GM21423 (cell line): Measurements from ENCODE around the gene TBC1D30.

Experiments used
- ATAC-seq: cut with Tn5 transposase; IDR thresholded peaks from one replicate; pipeline ENCODE4 v1.9.1; 2021; ENCODE audit warnings: mild to moderate bottlenecking, moderate library complexity; ENCODE audit not compliant: unreplicated experiment

Gene TBC1D30

GRCh38 chr12:64903479-64904152, 79.2 kb downstream of the TBC1D30 start:
- no peak for ATAC-seq

GRCh38 chr12:64907097-64907496, 82.7 kb downstream of the TBC1D30 start:
- no peak for ATAC-seq

DNA sequence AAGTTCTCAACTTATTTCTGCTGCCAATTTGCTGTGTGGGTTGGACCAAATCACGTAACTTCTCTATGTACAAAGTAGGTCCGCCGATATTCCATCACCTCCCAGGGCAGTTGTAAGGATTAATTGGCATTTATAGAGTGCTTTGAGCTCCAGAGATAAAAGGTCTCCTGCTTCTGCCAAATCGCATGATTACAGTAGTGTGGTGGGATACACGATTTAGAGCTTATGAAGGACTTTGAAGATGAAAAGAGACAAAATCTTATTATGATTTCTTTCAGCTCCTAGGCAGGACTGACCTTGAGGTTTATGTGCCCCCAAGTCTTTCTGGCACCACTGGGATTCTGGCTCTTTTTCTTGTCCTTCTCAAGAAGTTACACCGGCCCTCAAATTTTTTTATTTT, 84.7 kb downstream of the TBC1D30 start:
- ATAC-seq = no peak

DNA sequence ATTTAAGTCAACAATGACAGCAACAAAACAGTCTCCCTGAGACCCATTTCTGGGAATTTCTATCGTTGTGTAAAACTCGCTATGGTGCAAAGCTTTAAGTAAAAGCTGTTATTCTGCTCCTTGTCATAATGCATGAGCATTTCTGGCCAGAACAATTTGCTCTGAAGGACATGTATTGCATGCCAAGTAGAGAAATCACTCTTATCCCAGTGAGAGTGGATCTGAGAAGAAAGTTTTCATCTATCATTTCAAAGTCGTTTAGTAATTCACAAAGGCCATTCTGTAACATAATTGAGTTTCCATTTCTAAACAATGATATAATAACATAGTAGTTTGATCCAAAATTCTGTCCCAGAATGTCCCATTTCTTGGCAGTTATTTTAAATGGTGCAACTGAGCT, 86.6 kb downstream of the TBC1D30 start:
- no peak for ATAC-seq

DNA sequence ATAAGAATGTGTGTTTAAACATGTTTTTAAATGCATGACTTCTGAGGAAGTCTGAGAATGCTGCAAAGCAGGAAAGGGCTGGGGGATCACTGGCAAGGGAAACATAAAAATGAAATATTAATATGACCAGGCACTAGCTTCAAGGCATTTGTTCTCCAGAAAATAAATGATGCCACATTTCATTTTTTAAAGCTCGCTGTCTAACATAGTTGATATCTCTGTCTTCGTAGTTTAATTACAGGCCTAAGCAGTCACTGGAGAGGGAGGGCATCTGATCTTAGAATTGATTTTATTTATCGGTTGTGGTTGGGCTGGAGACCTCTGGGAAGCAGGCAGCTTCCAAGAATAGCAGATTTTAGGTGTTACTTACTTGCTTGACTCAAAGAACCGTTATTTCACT, 87.5 kb downstream of the TBC1D30 start:
- ATAC-seq = no peak

DNA sequence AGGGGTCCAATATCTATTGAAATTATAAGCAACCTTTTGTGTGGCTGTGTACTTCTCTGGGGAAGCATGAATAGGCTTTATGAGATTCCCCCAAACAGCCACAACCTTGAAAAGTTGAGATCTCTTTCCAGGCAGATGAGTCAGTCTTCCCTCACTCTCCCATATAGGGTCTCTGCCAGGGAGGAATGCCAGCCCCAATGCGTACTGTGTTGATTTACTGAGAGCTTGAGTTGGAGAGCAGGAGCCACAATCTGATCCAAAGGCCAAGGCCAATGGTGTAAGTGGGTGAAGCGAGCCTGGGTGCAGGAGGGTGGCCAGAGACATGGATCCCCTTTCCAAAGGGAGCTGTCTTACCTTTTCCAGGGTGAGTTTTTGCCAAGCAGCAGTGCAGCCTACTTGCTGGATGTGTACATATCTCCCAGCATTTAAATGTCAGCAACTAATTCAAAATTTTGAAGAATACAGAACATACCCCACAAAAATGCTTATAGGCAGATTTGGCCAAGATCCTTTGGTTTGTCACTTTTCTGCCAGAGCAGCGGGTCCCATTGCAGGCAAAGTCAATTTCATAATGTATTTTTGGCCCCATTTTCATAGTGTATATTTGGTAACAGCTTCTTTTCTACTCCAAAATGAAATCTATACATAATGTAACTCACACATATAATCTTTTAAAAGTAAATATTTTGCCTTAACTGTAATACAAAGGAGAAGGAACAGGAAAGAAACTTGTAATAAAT, 88.2 kb downstream of the TBC1D30 start:
- ATAC-seq = no peak

DNA sequence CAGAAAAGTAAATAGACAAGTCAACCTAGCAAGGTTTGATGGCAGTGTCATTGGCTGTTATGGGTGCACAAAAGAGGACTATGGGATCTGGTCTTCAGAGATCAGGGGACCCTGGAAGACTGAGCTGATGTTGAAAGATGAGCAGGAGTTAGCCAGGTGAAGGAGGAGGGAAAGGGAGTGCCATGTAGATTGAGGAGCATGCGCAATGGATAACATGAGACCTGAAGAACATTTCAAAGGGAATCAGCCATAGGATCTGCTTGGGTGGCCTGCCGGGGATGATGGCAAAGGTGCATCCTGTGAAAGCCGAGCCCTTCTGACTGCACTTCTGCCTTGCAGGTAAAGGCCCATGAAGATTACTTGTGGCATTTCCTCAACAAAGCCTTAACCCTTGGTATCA, 90.8 kb downstream of the TBC1D30 start:
- ATAC-seq = no peak

DNA sequence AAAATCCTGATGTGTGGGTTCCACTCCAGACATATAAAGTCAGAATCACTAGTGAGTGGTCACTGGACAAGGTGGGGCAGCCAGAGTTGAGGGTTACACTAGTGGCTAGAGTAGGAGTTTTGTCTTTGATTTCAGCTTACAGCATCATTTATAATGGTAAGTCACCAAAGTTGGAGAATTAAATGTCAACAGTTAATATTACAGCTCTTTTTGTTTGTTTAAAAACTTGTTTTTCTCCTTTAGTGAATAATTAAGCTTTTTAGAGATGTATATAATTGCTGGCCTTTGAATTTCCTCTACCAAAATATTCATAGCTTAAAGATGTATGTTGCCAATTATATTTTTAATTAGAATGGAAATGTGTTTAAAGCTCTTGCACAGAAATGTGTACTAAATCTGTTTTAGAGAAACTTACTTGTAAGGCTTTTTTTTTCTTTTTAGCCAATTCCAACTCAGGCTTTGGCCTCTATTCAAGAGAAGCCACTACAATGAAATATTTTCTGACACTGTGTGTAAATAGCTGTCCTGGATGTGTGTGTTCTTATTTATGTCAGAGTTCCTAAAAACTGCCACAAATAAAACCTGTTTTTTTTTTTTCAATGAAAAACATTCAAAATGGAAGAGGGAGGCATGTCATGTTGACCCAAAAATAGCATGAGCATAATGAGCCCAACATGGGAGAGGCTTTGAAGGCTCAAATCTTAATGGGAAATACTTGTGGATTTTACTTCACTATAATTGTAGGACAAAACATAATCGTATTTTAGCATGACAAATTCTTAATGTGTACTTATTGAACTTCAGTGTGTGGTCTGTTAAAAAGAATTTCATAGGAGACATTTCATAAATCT, 92.2 kb downstream of the TBC1D30 start:
- ATAC-seq = no peak

GRCh38 chr12:64918344-64918743, 93.9 kb downstream of the TBC1D30 start:
- no peak for ATAC-seq

DNA sequence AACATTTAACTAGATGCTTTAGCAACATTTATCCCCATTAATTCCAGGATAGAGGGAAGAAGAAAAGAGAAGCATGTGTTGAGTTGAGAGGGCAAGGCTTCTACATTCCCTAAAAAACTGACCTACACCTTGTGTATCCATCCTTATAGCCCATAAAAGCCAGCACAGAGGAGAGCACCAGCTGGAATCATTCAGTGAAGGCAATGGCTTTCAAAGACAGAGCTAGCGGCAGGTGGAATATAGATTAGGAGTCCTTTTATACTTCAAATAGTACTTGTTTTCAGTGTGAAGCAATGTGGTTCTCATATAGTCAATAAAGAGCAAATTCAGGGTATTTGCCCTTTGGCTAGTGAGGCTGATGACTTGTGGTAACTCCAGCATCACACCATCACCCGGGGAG, 94.4 kb downstream of the TBC1D30 start:
- no peak for ATAC-seq

DNA sequence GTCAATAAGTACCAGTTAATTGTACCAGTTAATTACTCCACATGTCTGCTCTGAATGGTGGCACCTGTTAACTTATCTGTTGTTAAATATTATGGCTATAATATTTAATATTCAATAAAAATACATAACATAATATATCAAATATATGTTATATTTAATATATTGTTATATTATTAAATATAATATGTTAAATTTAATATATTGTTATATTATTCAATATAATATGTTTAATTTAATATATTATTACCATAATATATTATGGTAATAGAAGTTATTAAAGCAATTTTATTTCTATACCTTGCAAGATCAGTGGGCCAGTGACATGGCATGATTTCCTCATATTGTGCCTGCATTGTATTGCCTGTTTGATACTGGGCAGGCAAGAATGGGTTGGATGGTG, 98.4 kb downstream of the TBC1D30 start:
- no peak for ATAC-seq

- ATAC-seq = no peak
These were observed 99.1 kb downstream of the TBC1D30 start for GRCh38 chr12:64923536-64923935.
